ENCODE measurements around the gene SLC41A3.
"Not testable (repeated sequence)": the region's sequence is repeated elsewhere in the genome, so short reads cannot be mapped to it uniquely, and the experiment has no call there.

The SLC41A3 gene

DNA sequence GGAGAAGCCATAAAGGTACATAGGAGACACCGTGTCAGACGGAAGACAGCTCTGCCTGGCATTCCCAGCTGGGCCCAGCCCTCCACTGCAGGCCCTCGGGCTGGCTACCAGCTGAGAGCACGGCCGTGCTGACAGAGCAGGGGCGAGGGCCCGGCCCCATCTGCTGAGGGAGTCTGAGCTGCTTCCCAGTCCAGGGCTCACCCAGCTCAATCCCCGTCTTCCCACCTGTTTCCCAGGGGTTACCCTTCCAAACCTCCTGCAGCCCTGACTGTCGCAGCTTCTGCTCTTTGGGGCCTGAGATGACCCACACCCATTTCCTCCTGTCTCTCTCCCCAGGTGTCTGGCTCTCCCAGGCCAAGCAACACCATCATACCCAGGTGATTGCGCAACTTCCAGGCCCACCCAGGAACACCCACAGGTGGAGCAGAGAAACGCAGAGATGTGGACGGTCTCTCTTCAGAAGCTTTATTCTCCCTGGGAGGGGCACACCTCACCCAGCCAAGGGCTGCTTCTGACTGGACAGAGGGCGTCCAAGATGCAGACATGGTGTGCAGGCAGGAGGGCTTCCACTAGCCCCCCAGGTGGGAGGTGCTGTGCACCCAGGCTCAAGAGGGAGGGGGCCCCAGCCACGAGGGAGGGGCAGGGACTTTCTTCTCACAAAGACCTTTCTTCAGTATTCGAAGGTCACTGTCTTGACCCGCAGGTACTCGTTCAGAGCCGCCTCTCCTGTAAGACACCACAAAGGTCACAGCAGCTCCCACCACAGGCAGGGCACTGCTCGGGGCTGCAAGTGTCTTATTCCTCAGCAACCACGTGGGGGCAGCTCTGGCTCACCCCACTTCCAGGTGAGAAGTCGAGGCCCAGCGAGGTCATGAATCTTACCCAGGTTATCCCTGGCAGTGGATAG is 19.4 kb upstream of the SLC41A3 start:
- Mint-ChIP-seq H3K9me3 (no peaks in the 10 kb centered on the region), H3K27ac (no peak overlapping the region), H3K36me3 (no peaks in the 10 kb centered on the region), H3K4me1 (no peaks in the 10 kb centered on the region), H3K4me3 (no peak overlapping the region), H3K27me3 (no peaks in the 10 kb centered on the region)

- Mint-ChIP-seq H3K27me3 (no peaks in the 10 kb centered on the region), H3K4me1 (no peaks in the 10 kb centered on the region), H3K4me3 (no peak overlapping the region), H3K27ac (no peak overlapping the region), H3K9me3 (no peaks in the 10 kb centered on the region), H3K36me3 (no peaks in the 10 kb centered on the region)
Measured at GRCh38 chr3:126102530-126102951, 18.6 kb upstream of the SLC41A3 start.

DNA sequence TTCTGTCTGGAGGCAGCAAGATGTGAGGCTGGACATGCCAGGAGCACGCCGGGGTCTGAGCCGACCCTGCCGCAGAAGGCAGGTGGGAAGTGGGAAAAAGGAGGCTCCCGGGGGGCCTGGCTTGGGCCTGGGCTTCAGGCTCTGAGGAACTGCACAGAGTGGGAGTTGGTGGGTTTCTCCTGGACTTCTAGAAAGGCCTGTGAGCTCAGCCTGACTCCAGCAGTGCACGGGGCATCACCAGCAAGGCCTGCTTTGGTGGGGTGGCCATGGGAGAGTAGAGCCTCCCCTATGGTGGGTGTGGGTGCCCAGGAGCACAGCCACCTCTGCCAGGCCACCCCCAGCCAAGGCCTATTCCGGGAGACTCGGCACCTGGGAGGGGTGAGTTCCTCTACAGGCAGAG is 18.1 kb upstream of the SLC41A3 start:
- no peak overlapping the region for H3K27ac Mint-ChIP-seq
- no peaks in the 10 kb centered on the region for H3K36me3 Mint-ChIP-seq
- H3K9me3 Mint-ChIP-seq, result no peaks in the 10 kb centered on the region
- no peak overlapping the region for H3K4me3 Mint-ChIP-seq
- no peaks in the 10 kb centered on the region for H3K4me1 Mint-ChIP-seq
- H3K27me3 Mint-ChIP-seq, result no peaks in the 10 kb centered on the region

DNA sequence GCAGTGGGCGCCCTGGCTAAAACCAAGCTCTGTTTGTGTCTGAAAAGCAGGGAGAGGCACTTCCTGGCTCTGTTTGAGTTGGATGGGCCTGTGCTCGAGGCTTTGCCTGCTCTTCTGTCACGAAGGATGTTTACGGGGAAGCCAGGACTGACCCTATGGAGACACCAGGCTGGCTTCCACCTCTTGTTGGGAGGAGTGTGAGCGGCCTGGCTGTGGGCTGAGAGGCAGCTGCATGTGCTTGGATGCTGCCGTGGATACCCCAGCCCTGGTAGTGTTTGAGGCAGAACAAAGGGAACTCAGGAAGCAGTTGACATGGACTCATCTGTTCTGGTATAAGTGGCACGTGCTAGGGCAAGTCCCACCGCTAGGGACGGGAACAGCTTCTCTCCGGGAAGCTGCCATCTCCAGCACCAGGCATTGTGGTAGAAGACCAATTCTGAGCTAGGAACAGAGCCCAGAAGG is 17.6 kb upstream of the SLC41A3 start:
- Mint-ChIP-seq H3K4me3 (no peak overlapping the region), H3K9me3 (no peaks in the 10 kb centered on the region), H3K36me3 (no peaks in the 10 kb centered on the region), H3K27ac (no peak overlapping the region), H3K4me1 (no peaks in the 10 kb centered on the region), H3K27me3 (no peaks in the 10 kb centered on the region)

- Mint-ChIP-seq H3K9me3 (no peaks in the 10 kb centered on the region), H3K27me3 (no peaks in the 10 kb centered on the region), H3K4me3 (no peak overlapping the region), H3K4me1 (no peaks in the 10 kb centered on the region), H3K36me3 (no peaks in the 10 kb centered on the region), H3K27ac (no peak overlapping the region)
Measured at GRCh38 chr3:126100634-126101301, 16.8 kb upstream of the SLC41A3 start.

- Mint-ChIP-seq H3K36me3 (peaks cover 2% of the 10 kb centered on the region), H3K27ac (no peak overlapping the region), H3K27me3 (no peaks in the 10 kb centered on the region)
Measured at GRCh38 chr3:126100269-126100633, 16.3 kb upstream of the SLC41A3 start.

GRCh38 chr3:126098391-126098858 is 14.5 kb upstream of the SLC41A3 start:
- Mint-ChIP-seq H3K4me3 (no peak overlapping the region), H3K36me3 (peaks cover 2% of the 10 kb centered on the region), H3K27ac (no peak overlapping the region), H3K27me3 (no peaks in the 10 kb centered on the region), H3K9me3 (peaks cover 12% of the 10 kb centered on the region), H3K4me1 (no peaks in the 10 kb centered on the region)

More at GRCh38 chr3:126100269-126100633, 16.3 kb upstream of the SLC41A3 start:
- H3K4me3 Mint-ChIP-seq, result no peak overlapping the region
- H3K9me3 Mint-ChIP-seq, result peaks cover 5% of the 10 kb centered on the region
- no peaks in the 10 kb centered on the region for H3K4me1 Mint-ChIP-seq

GRCh38 chr3:126097801-126098200 is 13.9 kb upstream of the SLC41A3 start:
- no peak overlapping the region for H3K27ac Mint-ChIP-seq
- peaks cover 12% of the 10 kb centered on the region for H3K9me3 Mint-ChIP-seq
- H3K27me3 Mint-ChIP-seq, result no peaks in the 10 kb centered on the region
- H3K4me1 Mint-ChIP-seq, result no peaks in the 10 kb centered on the region
- no peak overlapping the region for H3K4me3 Mint-ChIP-seq
- peaks cover 2% of the 10 kb centered on the region for H3K36me3 Mint-ChIP-seq

GRCh38 chr3:126096274-126096673 is 12.3 kb upstream of the SLC41A3 start:
- H3K27me3 Mint-ChIP-seq, H3K36me3 Mint-ChIP-seq, H3K4me1 Mint-ChIP-seq, H3K27ac Mint-ChIP-seq, H3K4me3 Mint-ChIP-seq: not testable (repeated sequence)
- peaks cover 12% of the 10 kb centered on the region for H3K9me3 Mint-ChIP-seq

- H3K9me3 Mint-ChIP-seq, result peaks cover 12% of the 10 kb centered on the region
Measured at GRCh38 chr3:126092128-126092527, 8.2 kb upstream of the SLC41A3 start.

GRCh38 chr3:126087552-126088175 is 3.7 kb upstream of the SLC41A3 start:
- Mint-ChIP-seq H3K4me3 (no peak overlapping the region), H3K27me3 (no peaks in the 10 kb centered on the region), H3K27ac (no peak overlapping the region), H3K36me3 (peaks cover 6% of the 10 kb centered on the region), H3K4me1 (peaks cover 20% of the 10 kb centered on the region), H3K9me3 (no peaks in the 10 kb centered on the region)

More at GRCh38 chr3:126092128-126092527, 8.2 kb upstream of the SLC41A3 start:
- not testable (repeated sequence) for H3K4me3 Mint-ChIP-seq, H3K27me3 Mint-ChIP-seq, H3K36me3 Mint-ChIP-seq, H3K4me1 Mint-ChIP-seq, H3K27ac Mint-ChIP-seq

DNA sequence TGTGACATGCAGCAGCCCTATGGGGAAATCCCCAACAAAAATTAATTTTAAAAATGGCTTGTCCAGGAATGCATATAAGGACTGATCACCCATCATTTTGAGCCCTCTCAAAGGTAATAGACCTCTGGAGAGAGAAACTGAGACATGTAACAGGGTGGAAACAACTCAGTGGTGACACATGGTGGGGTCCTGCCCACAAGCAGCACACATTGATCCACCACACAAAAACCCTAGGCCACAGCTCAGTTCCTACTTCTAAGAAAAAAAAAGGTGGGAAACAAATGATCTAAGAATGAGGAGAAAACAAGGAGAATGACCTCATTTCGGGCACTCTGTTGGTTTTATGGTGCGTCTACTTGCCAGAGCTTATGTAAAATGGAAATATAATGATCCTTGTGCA is 1.9 kb upstream of the SLC41A3 start:
- Mint-ChIP-seq H3K4me1 (peaks cover 20% of the 10 kb centered on the region), H3K9me3 (no peaks in the 10 kb centered on the region), H3K4me3 (no peak overlapping the region), H3K36me3 (no peaks in the 10 kb centered on the region), H3K27ac (no peak overlapping the region), H3K27me3 (no peaks in the 10 kb centered on the region)

GRCh38 chr3:126085276-126085675 is 1.4 kb upstream of the SLC41A3 start:
- H3K4me1 Mint-ChIP-seq, result peaks cover 20% of the 10 kb centered on the region
- H3K27ac Mint-ChIP-seq, result peak overlapping the region; percentile 56
- H3K4me3 Mint-ChIP-seq, result peak overlapping the region; percentile 83
- H3K9me3 Mint-ChIP-seq, result no peaks in the 10 kb centered on the region
- no peaks in the 10 kb centered on the region for H3K27me3 Mint-ChIP-seq
- no peaks in the 10 kb centered on the region for H3K36me3 Mint-ChIP-seq

- no peaks in the 10 kb centered on the region for H3K36me3 Mint-ChIP-seq
- peak overlapping the region; percentile 56 for H3K27ac Mint-ChIP-seq
Measured at GRCh38 chr3:126084768-126085180, 850 bp upstream of the SLC41A3 start.

DNA sequence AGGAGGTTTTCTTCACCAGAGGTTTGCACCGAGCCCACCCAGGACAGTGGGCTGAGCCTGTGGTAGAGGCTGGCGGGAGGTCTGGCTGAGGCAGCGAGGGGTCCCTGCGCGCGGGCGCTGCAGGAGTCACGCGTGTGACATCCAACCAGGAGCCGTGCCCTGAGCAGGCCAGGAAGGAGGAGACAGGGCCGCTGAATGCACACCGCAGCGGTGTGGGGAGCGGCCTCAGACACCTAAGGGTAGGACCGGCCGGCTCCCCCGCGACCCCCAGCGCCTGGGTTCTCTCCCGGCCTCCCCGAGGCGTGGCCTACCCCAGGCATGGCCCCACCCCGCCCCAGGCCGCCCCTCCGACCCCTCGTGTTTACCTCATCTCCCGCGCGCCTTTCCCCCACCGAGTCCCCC is 412 bp downstream of the SLC41A3 start:
- Mint-ChIP-seq H3K9me3 (no peaks in the 10 kb centered on the region), H3K4me3 (peak overlapping the region; percentile 95), H3K36me3 (peaks cover 3% of the 10 kb centered on the region)

More at GRCh38 chr3:126084768-126085180, 850 bp upstream of the SLC41A3 start:
- Mint-ChIP-seq H3K4me3 (peak overlapping the region; percentile 83), H3K27me3 (no peaks in the 10 kb centered on the region), H3K9me3 (no peaks in the 10 kb centered on the region), H3K4me1 (peaks cover 24% of the 10 kb centered on the region)

DNA sequence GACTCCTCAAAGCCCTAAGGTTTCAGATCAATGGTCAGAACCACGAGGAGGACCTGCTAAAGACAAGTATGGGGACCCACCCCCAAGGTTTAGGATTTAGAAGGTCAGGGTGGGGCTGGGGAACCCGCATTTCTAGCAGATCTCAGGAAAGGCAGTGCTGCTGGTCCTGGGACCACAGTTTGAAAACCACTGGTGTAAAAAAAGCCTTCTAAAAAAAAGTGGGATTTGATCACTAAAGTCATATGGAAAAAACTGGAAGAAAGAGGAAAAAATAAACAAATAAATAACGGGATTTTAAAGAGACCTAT is 832 bp downstream of the SLC41A3 start:
- H3K4me3 Mint-ChIP-seq, result peak overlapping the region; percentile 95
- peaks cover 3% of the 10 kb centered on the region for H3K36me3 Mint-ChIP-seq
- H3K27ac Mint-ChIP-seq, result peak overlapping the region; percentile 97
- H3K27me3 Mint-ChIP-seq, result no peaks in the 10 kb centered on the region
- peaks cover 24% of the 10 kb centered on the region for H3K4me1 Mint-ChIP-seq
- H3K9me3 Mint-ChIP-seq, result no peaks in the 10 kb centered on the region

More for the DNA sequence above, 412 bp downstream of the SLC41A3 start:
- Mint-ChIP-seq H3K27ac (peak overlapping the region; percentile 97), H3K4me1 (peaks cover 24% of the 10 kb centered on the region), H3K27me3 (no peaks in the 10 kb centered on the region)

Data from activated naive CD4-positive, alpha-beta T cell treated with anti-CD3 and anti-CD28 coated beads, Interleukin-2, amount 50 U/mL, for 24 hours (primary cell).